Gastroesophageal sphincter (tissue), 4 donors: Measurements from ENCODE around the gene PPBP. TPM values are rescaled to one million over a fixed set of nuclear protein-coding genes. Genes with fewer than 3 reads are reported as not detected.

Experiments
- ATAC-seq: fragments of 150-250 bp; one replicate; pipeline ENCODE4 v1.9.1; 2016; ENCODE audit warnings: mild to moderate bottlenecking, moderate library complexity
- H3K27ac ChIP-seq, 4 donors: fragments of 200-600 bp; sonication (generic) in 3 of 4; 1 replicate in 3 of 4; 2 replicates in 1 of 4; pipeline ENCODE4 v1.5.1; 2016 to 2019
- H3K27me3 ChIP-seq: fragments of 200-600 bp; sonication (generic); one replicate; pipeline ENCODE4 v1.5.1; 2019
- H3K36me3 ChIP-seq, 2 donors: fragments of 200-600 bp; sonication (generic); one replicate each; pipeline ENCODE4 v1.5.1; 2019; ENCODE audit warnings: control low read depth in 1 of 2
- H3K4me1 ChIP-seq, 3 donors: fragments of 200-600 bp; sonication (generic); 1 replicate in 2 of 3; 2 replicates in 1 of 3; pipeline ENCODE4 v1.5.1; 2016 to 2019; ENCODE audit warnings: control low read depth in 2 of 3
- H3K4me3 ChIP-seq, 2 donors: fragments of 200-600 bp; sonication (generic); one replicate each; pipeline ENCODE4 v1.5.1; 2019; ENCODE audit warnings: mild to moderate bottlenecking in 1 of 2, moderate library complexity in 1 of 2
- H3K9me3 ChIP-seq, 3 donors: fragments of 200-600 bp; sonication (generic); one replicate each; pipeline ENCODE4 v1.5.1; 2017 to 2019; ENCODE audit warnings: control low read depth in 2 of 3
- EP300 ChIP-seq: sonication (generic); formaldehyde crosslinking; IDR thresholded peaks from one replicate; pipeline ENCODE4 v1.6.1; 2017; ENCODE audit warnings: antibody characterized with exemption, mild to moderate bottlenecking
- POLR2A ChIP-seq, 2 donors: fragments of 450-650 bp; IDR thresholded peaks; one replicate each; pipeline ENCODE4 v1.6.1; 2017; ENCODE audit warnings: antibody characterized with exemption in 2 of 2, mild to moderate bottlenecking in 2 of 2, moderate library complexity in 1 of 2
- POLR2AphosphoS5 ChIP-seq: sonication (generic); formaldehyde crosslinking; IDR thresholded peaks from one replicate; pipeline ENCODE4 v1.6.1; 2017; ENCODE audit warnings: antibody characterized with exemption
- WGBS, 2 donors: methylation state at CpG; one replicate each; pipeline ENCODE4 v1.1.5; 2018; ENCODE audit warnings: low coverage in 1 of 2; 5-methylcytosine and 5-hydroxymethylcytosine counted together
- small RNA-seq, 4 donors: library from RNA; depleted of rRNA; stranded (forward); fragments of <200 nt; gene quantifications; one replicate each; pipeline ENCODE3, GENCODE V24; 2016
- total RNA-seq, 4 donors: library from RNA; depleted of rRNA; stranded (reverse); fragments of >200 nt; gene quantifications; one replicate each; pipeline ENCODE4 v1.1.0, GENCODE V29; 2016
- TF ChIP-seq, protein P1 (sequence below), 4 experiments: fragments of 200-600 bp in 2 of 4; fragments of 450-650 bp in 2 of 4; sonication (generic) in 1 of 4; IDR thresholded peaks; one replicate each; pipeline ENCODE4 v1.5.1; 2017 to 2019; ENCODE audit warnings: antibody characterized with exemption in 4 of 4, mild to moderate bottlenecking in 2 of 4, moderate library complexity in 2 of 4

The PPBP gene
- total RNA-seq, 4 donors from 2014 or later, result not detected

DNA sequence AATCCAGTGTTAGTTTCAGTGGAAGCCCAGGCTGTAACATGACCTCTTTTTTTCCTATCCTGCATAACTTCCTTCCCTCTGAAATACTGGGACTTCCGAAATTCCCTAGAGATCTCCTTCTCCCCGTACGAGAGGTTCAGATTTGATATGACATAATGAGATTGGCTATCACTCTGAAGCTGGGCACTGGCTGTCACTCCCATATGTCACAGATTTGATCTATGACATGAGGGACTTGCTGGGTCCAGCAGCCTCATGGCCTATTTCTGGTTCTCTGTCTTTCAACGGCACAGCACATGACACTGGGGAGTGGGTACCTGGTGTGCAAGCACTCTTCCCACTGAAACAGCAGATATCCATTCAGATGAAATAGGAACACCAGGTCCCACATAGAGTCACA lies 42.9 kb downstream of the PPBP start:
- TF ChIP-seq POLR2A (IDR thresholded peaks at IDR 0.05) (no peak), POLR2AphosphoS5 (no peak), EP300 (no peak)
- TF ChIP-seq, protein P1, sequence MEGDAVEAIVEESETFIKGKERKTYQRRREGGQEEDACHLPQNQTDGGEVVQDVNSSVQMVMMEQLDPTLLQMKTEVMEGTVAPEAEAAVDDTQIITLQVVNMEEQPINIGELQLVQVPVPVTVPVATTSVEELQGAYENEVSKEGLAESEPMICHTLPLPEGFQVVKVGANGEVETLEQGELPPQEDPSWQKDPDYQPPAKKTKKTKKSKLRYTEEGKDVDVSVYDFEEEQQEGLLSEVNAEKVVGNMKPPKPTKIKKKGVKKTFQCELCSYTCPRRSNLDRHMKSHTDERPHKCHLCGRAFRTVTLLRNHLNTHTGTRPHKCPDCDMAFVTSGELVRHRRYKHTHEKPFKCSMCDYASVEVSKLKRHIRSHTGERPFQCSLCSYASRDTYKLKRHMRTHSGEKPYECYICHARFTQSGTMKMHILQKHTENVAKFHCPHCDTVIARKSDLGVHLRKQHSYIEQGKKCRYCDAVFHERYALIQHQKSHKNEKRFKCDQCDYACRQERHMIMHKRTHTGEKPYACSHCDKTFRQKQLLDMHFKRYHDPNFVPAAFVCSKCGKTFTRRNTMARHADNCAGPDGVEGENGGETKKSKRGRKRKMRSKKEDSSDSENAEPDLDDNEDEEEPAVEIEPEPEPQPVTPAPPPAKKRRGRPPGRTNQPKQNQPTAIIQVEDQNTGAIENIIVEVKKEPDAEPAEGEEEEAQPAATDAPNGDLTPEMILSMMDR (IDR thresholded peaks at IDR 0.05), result no peak
- Histone ChIP-seq H3K4me3 (no peak overlapping the region), H3K27me3 (peaks cover 53% of the 10 kb centered on the region), H3K36me3 (no peaks in the 10 kb centered on the region), H3K9me3 (no peaks in the 10 kb centered on the region), H3K27ac (no peak overlapping the region), H3K4me1 (peaks cover 0 to 11% (median 5%) of the 10 kb centered on the region in 3 donors)
- WGBS, 2 donors, result 60 to 76% methylated on average over 4 of the region's 4 CpGs
- ATAC-seq, result no peak

DNA sequence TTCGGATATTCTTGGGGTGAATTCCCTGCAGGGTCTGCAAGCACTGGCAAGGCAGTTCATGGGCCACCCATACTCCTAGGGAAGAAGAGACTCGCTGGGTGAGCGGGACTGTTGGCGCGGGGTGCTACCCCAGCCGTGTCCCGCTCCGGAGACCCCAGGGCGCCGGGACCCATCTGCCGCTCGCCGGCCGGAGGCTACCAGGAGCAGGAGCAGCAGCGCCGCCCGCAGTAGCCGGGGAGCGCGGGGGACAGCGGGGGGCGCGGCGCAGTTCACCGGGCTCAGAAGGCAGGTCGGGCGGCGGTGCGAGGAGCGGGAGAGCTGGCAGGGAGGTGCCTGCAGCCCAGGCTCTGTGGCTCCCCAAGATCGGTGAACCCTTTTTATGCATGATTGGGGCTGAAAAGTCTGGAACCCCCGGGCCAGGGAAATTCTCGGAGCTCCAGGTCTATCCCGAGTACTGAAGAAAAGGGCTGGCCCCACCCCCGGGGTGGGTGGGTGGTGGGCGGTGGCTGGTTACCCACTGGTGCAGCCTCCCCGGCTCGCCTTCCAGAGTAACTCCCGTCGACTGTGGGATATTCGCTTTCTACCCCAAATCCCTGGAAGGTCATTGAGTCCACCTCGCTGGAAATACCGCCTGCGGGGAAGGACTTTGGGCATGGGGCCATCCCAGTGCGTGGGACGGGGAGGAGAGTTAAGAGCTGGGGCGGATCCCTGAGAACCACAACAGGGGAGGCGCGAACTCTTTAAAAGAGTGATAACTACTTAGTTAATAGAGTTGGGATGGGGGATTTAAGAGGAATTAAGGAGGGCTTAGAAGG lies 43.7 kb downstream of the PPBP start:
- peak overlapping the region in 1 of 2 donors; percentile 39 for H3K4me3 ChIP-seq
- H3K9me3 ChIP-seq, result no peaks in the 10 kb centered on the region
- peaks cover 0 to 11% (median 5%) of the 10 kb centered on the region in 3 donors for H3K4me1 ChIP-seq
- H3K27me3 ChIP-seq, result peaks cover 53% of the 10 kb centered on the region
- peak; percentile 39 for ATAC-seq
- no peak overlapping the region for H3K27ac ChIP-seq
- 12 to 14% methylated on average over 3 to 6 of the region's 49 CpGs for WGBS, 2 donors
- TF ChIP-seq EP300 (no peak), POLR2A (IDR thresholded peaks at IDR 0.05) (no peak), POLR2AphosphoS5 (no peak)
- TF ChIP-seq, protein P1 (IDR thresholded peaks at IDR 0.05), result no peak
- no peaks in the 10 kb centered on the region for H3K36me3 ChIP-seq

DNA sequence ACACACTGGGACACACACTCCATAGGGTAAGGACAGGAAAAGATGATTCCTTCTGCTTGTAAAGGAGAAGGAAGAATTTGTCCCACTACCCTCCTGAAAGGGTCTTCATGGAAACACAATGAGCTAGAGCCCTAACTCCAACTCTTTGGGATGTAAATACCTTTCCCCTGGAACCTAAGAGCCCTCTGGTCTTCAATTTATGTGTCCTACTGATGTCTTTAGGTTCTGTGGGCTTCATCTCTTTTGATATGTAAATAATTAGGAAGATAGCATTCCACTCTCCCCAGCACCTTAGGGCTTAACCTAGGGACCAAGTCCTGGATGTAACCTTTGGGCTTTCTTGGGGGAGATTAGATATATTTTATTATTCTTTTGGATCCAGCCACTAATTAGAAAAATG lies 44.4 kb downstream of the PPBP start:
- no peak overlapping the region for H3K4me3 ChIP-seq
- peaks cover 0 to 11% (median 5%) of the 10 kb centered on the region in 3 donors for H3K4me1 ChIP-seq
- no peak for ATAC-seq
- H3K9me3 ChIP-seq, result no peaks in the 10 kb centered on the region
- no peak overlapping the region for H3K27ac ChIP-seq
- H3K27me3 ChIP-seq, result peaks cover 53% of the 10 kb centered on the region
- TF ChIP-seq, protein P1 (IDR thresholded peaks at IDR 0.05), result no peak
- no peak for TF ChIP-seq POLR2A (IDR thresholded peaks at IDR 0.05)
- TF ChIP-seq POLR2AphosphoS5, result no peak
- no peak for TF ChIP-seq EP300
- H3K36me3 ChIP-seq, result no peaks in the 10 kb centered on the region

DNA sequence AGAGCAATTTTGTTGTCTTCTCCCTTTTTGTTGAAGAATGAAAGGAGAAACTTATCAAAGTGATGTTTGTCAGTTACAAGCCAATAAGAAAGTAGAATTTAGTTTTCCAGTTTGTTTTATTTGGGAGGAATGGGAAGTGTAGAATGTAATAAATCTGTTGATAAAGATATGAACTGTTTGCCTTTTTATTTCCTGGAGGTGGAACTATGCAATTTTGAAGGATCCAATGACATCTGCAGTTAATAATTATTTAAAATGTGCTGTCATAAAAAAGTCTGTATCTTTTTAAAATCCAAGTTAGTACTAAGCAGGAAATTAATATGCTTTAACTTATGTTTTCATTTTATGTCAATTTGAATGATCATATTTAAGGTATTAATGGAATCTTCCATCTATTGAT lies 51.0 kb downstream of the PPBP start:
- no peaks in the 10 kb centered on the region for H3K9me3 ChIP-seq
- H3K4me1 ChIP-seq, result no peaks in the 10 kb centered on the region
- TF ChIP-seq EP300 (no peak), POLR2AphosphoS5 (no peak), POLR2A (IDR thresholded peaks at IDR 0.05) (no peak)
- TF ChIP-seq, protein P1 (IDR thresholded peaks at IDR 0.05), result no peak
- H3K36me3 ChIP-seq, result no peaks in the 10 kb centered on the region
- no peak overlapping the region for H3K4me3 ChIP-seq
- no peak for ATAC-seq
- H3K27ac ChIP-seq, result no peak overlapping the region
- peaks cover 4% of the 10 kb centered on the region for H3K27me3 ChIP-seq

Small RNA genes within 50 kb of the gene (small RNA-seq; reads per million reads assigned to genes)
- 0 reads per million in 4 donors for gene RN7SL218P

Other genes with a start within 250 kb of the PPBP start
- 1 to 10 TPM in 2 of 4 donors, under 1 TPM in 1, not detected in 1; 0.62 to 1.9 (median 1.2) TPM for gene CXCL8, start 247.6 kb downstream of the PPBP start, total RNA-seq
- gene CXCL6, start 151.5 kb downstream of the PPBP start, total RNA-seq, result 1 to 10 TPM in 1 of 4 donors, not detected in 3; 1.1 TPM
- gene PF4V1, start 134.9 kb downstream of the PPBP start, total RNA-seq, result not detected
- gene CXCL1, start 118.8 kb downstream of the PPBP start, total RNA-seq, result 10 to 100 TPM in 1 of 4 donors, 1 to 10 TPM in 2, not detected in 1; 1.6 to 10.5 (median 3.1) TPM
- gene PF4, start 6.2 kb downstream of the PPBP start, total RNA-seq, result not detected
- 1 to 10 TPM in 1 of 4 donors, under 1 TPM in 2, not detected in 1; 0.19 to 1.3 (median 0.42) TPM for gene CXCL5, start 10.5 kb upstream of the PPBP start, total RNA-seq
- gene CXCL3, start 50.5 kb upstream of the PPBP start, total RNA-seq, result 1 to 10 TPM in 1 of 4 donors, not detected in 3; 1.9 TPM
- gene CXCL2, start 111.0 kb upstream of the PPBP start, total RNA-seq, result 10 to 100 TPM in 1 of 4 donors, 1 to 10 TPM in 3; 2.5 to 22.8 (median 5.9) TPM
- 10 to 100 TPM; 12.4 to 29.0 (median 23.4) TPM for gene MTHFD2L, start 169.9 kb upstream of the PPBP start, total RNA-seq